ENCODE results near the gene ANKRD40. TPM values are rescaled to one million over a fixed set of nuclear protein-coding genes. Genes with fewer than 3 reads are reported as not detected.

Gene ANKRD40
- total and polyA plus RNA-seq, 2 donors (not counting 3 experiments of a cell fraction or from before 2014, with no cell fraction given) = 24.5 to 56.0 TPM

- POLR2A ChIA-PET = no interaction called here
- TF ChIP-seq JUN (IDR thresholded peaks at IDR 0.05; ENCODE audit: borderline replicate concordance, insufficient read depth, insufficient read length, low read depth) (no peak), MYC (IDR thresholded peaks at IDR 0.05; ENCODE audit: low read depth, low read length) (no peak), POLR2A (IDR thresholded peaks at IDR 0.05; ENCODE audit: low read depth, low read length) (no peak), EZH2 (IDR thresholded peaks at IDR 0.05; ENCODE audit: borderline replicate concordance, low read depth, low read length, severe bottlenecking) (no peak)
- TF ChIP-seq, protein P1, sequence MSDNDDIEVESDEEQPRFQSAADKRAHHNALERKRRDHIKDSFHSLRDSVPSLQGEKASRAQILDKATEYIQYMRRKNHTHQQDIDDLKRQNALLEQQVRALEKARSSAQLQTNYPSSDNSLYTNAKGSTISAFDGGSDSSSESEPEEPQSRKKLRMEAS (IDR thresholded peaks at IDR 0.05; ENCODE audit: insufficient read depth, insufficient read length) = no peak
- dilution Hi-C loops (cut with MboI; ENCODE audit: extremely low pct_ligation_motif_present, low sequenced_read_pairs) (no loop called here), intact Hi-C loops (cut with micrococcal nuclease) (no loop called here)
- H3K27me3 ChIP-seq (ENCODE audit: control insufficient read depth in 2 of 2, insufficient read depth in 2 of 2, low read length in 2 of 2) = peaks cover 9% of the 10 kb centered on the region in 2 experiments
- H2AFZ ChIP-seq (ENCODE audit: low read depth, low read length) = no peak overlapping the region
- H3K9me1 ChIP-seq (replicated peaks; ENCODE audit: control insufficient read depth, extremely low read depth, insufficient read depth, low read length) = no peaks in the 10 kb centered on the region
- FAIRE-seq (no peak), DNase-seq (ENCODE audit: low read depth, low spot score) (no peak)
- no peak overlapping the region for H3K27ac ChIP-seq (ENCODE audit: insufficient read depth, low read depth, low read length)
- CTCF ChIA-PET = no interaction called here
- H3K4me3 ChIP-seq (replicated peaks in 1 of 3; ENCODE audit: insufficient read depth in 1 of 3, low read depth in 1 of 3, low read length in 3 of 3) = no peak overlapping the region
- no peaks in the 10 kb centered on the region for H3K9me3 ChIP-seq (replicated peaks; ENCODE audit: control insufficient read depth, insufficient read depth, low read length)
- no peak overlapping the region for H3K4me2 ChIP-seq (ENCODE audit: insufficient read depth, low read length)
- peaks cover 12% of the 10 kb centered on the region for H3K4me1 ChIP-seq (ENCODE audit: control insufficient read depth, extremely low read depth, insufficient read depth, low read length)
- H3K9ac ChIP-seq (replicated peaks; ENCODE audit: extremely low read depth, insufficient read depth, low read length) = no peak overlapping the region
- no peaks in the 10 kb centered on the region for H3K36me3 ChIP-seq (ENCODE audit: control insufficient read depth in 2 of 2, extremely low read depth in 1 of 2, insufficient read depth in 2 of 2, low read length in 2 of 2)
- H4K20me1 ChIP-seq (replicated peaks; ENCODE audit: control insufficient read depth, extremely low read depth, insufficient read depth, low read length) = no peaks in the 10 kb centered on the region
- peaks cover 5% of the 10 kb centered on the region for H3K79me2 ChIP-seq (ENCODE audit: control insufficient read depth, insufficient read depth, low read length)
- BruUV-seq (replicated peaks) = no TSS peak
Observed at GRCh38 chr17:50712641-50713040, 4.9 kb upstream of the ANKRD40 start.

- H3K27ac ChIP-seq (ENCODE audit: insufficient read depth, low read depth, low read length) = no peak overlapping the region
- BruUV-seq (replicated peaks) = no TSS peak
- H3K9ac ChIP-seq (replicated peaks; ENCODE audit: extremely low read depth, insufficient read depth, low read length) = no peak overlapping the region
- peaks cover 20% of the 10 kb centered on the region for H3K79me2 ChIP-seq (ENCODE audit: control insufficient read depth, insufficient read depth, low read length)
- dilution Hi-C loops (cut with MboI; ENCODE audit: extremely low pct_ligation_motif_present, low sequenced_read_pairs) = no loop called here
- H3K9me1 ChIP-seq (replicated peaks; ENCODE audit: control insufficient read depth, extremely low read depth, insufficient read depth, low read length) = no peaks in the 10 kb centered on the region
- ChIA-PET CTCF (no interaction called here), POLR2A (no interaction called here)
- FAIRE-seq (no peak), DNase-seq (ENCODE audit: low read depth, low spot score) (no peak)
- peaks cover 9% of the 10 kb centered on the region in 2 experiments for H3K27me3 ChIP-seq (ENCODE audit: control insufficient read depth in 2 of 2, insufficient read depth in 2 of 2, low read length in 2 of 2)
- no peaks in the 10 kb centered on the region for H3K36me3 ChIP-seq (ENCODE audit: control insufficient read depth in 2 of 2, extremely low read depth in 1 of 2, insufficient read depth in 2 of 2, low read length in 2 of 2)
- intact Hi-C loops (cut with micrococcal nuclease) = no loop called here
- peaks cover 17% of the 10 kb centered on the region for H3K4me1 ChIP-seq (ENCODE audit: control insufficient read depth, extremely low read depth, insufficient read depth, low read length)
- no peaks in the 10 kb centered on the region for H3K9me3 ChIP-seq (replicated peaks; ENCODE audit: control insufficient read depth, insufficient read depth, low read length)
- H4K20me1 ChIP-seq (replicated peaks; ENCODE audit: control insufficient read depth, extremely low read depth, insufficient read depth, low read length) = no peaks in the 10 kb centered on the region
- H2AFZ ChIP-seq (ENCODE audit: low read depth, low read length) = no peak overlapping the region
- TF ChIP-seq, protein P1 (IDR thresholded peaks at IDR 0.05; ENCODE audit: insufficient read depth, insufficient read length) = no peak
- no peak for TF ChIP-seq JUN (IDR thresholded peaks at IDR 0.05; ENCODE audit: borderline replicate concordance, insufficient read depth, insufficient read length, low read depth)
- no peak for TF ChIP-seq FOS (IDR thresholded peaks at IDR 0.05; ENCODE audit: borderline replicate concordance, insufficient read depth, low read length)
- TF ChIP-seq POLR2A (IDR thresholded peaks at IDR 0.05; ENCODE audit: low read depth, low read length) = no peak
- no peak for TF ChIP-seq CTCF (IDR thresholded peaks at IDR 0.05; ENCODE audit: extremely low read depth in 1 of 2, insufficient read depth in 1 of 2, low read depth in 1 of 2, low read length in 2 of 2)
- TF ChIP-seq MYC (IDR thresholded peaks at IDR 0.05; ENCODE audit: low read depth, low read length) = no peak
- no peak for TF ChIP-seq GATA2 (IDR thresholded peaks at IDR 0.05; ENCODE audit: insufficient read depth, insufficient read length, low read depth, low read length)
- no peak overlapping the region for H3K4me3 ChIP-seq (replicated peaks in 1 of 3; ENCODE audit: insufficient read depth in 1 of 3, low read depth in 1 of 3, low read length in 3 of 3)
- H3K4me2 ChIP-seq (ENCODE audit: insufficient read depth, low read length) = no peak overlapping the region
Observed at GRCh38 chr17:50710650-50711049, 2.9 kb upstream of the ANKRD40 start.
